A673 (cell line): ENCODE data around the gene POMP.

Experiments
- EZH2 ChIP-seq: fragments of 200-600 bp; sonication (generic); IDR thresholded peaks from 2 replicates; pipeline ENCODE4 v1.6.1; 2017; ENCODE audit warnings: borderline replicate concordance, low read depth, mild to moderate bottlenecking, mixed read lengths, antibody characterized with exemption, low read length; ENCODE audit not compliant: poor library complexity, severe bottlenecking
- TF ChIP-seq, protein P1 (sequence below): fragments of 300-800, 200-600 bp; sonication (generic); conservative IDR thresholded peaks from 2 replicates; pipeline ENCODE4 v1.5.1; 2017; ENCODE audit warnings: low read depth, mild to moderate bottlenecking, antibody characterized with exemption, low read length, moderate library complexity, mixed read lengths

DNA sequence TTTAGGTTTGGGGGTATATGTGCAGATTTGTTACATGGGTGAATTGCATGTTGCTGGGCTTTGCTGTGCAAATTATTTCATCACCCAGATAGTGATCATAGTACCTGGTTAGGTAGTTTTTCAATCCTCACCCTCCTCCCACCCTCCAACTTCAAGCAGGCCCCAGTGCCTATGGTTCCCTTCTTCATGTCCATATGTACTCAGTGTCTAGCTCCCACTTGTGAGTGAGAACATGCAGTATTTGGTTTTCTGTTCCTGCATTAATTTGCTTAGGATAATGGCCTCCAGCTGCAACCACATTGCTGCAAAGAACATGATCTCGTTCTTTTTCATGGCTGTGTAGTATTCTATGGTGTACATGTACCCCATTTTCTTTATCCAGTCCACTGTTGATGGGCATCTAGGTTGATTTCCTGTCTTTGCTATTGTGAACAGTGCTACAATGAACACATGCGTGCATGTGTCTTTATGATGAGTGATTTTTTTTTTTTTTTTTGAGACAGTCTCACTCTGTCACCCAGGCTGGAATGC, 42.9 kb upstream of the POMP start:
- TF ChIP-seq, protein P1, sequence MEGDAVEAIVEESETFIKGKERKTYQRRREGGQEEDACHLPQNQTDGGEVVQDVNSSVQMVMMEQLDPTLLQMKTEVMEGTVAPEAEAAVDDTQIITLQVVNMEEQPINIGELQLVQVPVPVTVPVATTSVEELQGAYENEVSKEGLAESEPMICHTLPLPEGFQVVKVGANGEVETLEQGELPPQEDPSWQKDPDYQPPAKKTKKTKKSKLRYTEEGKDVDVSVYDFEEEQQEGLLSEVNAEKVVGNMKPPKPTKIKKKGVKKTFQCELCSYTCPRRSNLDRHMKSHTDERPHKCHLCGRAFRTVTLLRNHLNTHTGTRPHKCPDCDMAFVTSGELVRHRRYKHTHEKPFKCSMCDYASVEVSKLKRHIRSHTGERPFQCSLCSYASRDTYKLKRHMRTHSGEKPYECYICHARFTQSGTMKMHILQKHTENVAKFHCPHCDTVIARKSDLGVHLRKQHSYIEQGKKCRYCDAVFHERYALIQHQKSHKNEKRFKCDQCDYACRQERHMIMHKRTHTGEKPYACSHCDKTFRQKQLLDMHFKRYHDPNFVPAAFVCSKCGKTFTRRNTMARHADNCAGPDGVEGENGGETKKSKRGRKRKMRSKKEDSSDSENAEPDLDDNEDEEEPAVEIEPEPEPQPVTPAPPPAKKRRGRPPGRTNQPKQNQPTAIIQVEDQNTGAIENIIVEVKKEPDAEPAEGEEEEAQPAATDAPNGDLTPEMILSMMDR: no peak
- no peak for TF ChIP-seq EZH2
